ENCODE measurements around the gene GRM5. TPM values are rescaled to one million over a fixed set of nuclear protein-coding genes. Genes with fewer than 3 reads are reported as not detected.

GRM5 gene
- total and polyA plus RNA-seq, 2 donors from 2014 or later = 0.06 to 0.63 TPM

DNA sequence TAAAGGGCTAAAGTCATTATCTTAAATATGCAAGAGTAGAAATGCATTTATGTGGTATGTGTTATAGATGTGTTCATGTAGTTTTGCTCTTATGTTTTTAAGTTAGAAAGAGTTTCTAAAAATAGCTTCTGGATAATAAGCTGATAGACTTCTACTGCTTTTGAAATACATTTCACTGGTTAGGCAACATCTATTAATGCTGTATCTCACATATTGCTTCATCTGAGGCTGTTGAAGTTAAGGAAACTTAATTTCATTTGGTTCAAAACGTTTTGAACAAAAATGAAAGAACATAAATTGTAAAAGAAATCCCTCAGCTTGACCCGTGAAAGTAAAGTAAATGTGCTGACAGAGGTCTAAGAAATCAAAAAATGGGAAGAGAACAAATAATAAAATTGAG is 564.2 kb downstream of the GRM5 start:
- no peak overlapping the region for H3K27ac ChIP-seq (ENCODE audit: low read depth in 2 of 2, low read length in 2 of 2)
- TF ChIP-seq, protein P1, sequence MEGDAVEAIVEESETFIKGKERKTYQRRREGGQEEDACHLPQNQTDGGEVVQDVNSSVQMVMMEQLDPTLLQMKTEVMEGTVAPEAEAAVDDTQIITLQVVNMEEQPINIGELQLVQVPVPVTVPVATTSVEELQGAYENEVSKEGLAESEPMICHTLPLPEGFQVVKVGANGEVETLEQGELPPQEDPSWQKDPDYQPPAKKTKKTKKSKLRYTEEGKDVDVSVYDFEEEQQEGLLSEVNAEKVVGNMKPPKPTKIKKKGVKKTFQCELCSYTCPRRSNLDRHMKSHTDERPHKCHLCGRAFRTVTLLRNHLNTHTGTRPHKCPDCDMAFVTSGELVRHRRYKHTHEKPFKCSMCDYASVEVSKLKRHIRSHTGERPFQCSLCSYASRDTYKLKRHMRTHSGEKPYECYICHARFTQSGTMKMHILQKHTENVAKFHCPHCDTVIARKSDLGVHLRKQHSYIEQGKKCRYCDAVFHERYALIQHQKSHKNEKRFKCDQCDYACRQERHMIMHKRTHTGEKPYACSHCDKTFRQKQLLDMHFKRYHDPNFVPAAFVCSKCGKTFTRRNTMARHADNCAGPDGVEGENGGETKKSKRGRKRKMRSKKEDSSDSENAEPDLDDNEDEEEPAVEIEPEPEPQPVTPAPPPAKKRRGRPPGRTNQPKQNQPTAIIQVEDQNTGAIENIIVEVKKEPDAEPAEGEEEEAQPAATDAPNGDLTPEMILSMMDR (IDR thresholded peaks at IDR 0.05; ENCODE audit: borderline replicate concordance, extremely low read depth, insufficient read depth) = no peak
- no peaks in the 10 kb centered on the region for H3K27me3 ChIP-seq (ENCODE audit: control insufficient read depth, insufficient read depth, low read length)
- no peaks in the 10 kb centered on the region for H3K4me1 ChIP-seq (ENCODE audit: control insufficient read depth in 2 of 3, insufficient read depth in 2 of 3, low read depth in 1 of 3, low read length in 3 of 3)
- no peak overlapping the region for H3K4me3 ChIP-seq (ENCODE audit: low read length in 3 of 3)
- H3K36me3 ChIP-seq (ENCODE audit: control insufficient read depth in 2 of 3, insufficient read depth in 3 of 3, low read length in 3 of 3) = no peaks in the 10 kb centered on the region
- DNase-seq = no peak
- no peak for FAIRE-seq
- no peaks in the 10 kb centered on the region for H3K9me3 ChIP-seq (ENCODE audit: control insufficient read depth in 2 of 3, insufficient read depth in 1 of 3, low read length in 3 of 3)
- intact Hi-C loops (cut with DNase I) = no loop called here
- no peak overlapping the region for H3K9ac ChIP-seq (ENCODE audit: low read length in 3 of 3)

DNA sequence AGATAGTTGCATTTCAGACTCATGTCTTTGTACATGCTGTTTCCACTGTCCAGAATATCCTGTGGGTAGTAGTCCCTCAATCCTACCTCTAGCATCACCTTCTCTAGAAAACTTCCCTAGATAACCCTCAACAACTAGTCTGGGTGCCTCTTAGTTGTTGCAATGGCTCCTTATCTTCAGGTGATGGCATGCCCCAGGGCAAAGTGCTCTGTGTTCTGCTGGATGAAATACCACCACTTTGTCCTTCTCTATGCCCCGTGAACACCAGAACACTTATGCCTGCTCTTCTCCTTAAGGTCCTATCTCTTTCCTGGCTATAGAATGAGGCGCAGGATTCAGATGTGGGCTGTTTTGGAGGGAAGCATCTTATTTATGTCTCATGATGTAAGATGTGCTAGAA is 569.9 kb downstream of the GRM5 start:
- TF ChIP-seq, protein P1 (IDR thresholded peaks at IDR 0.05; ENCODE audit: borderline replicate concordance, extremely low read depth, insufficient read depth) = no peak
- H3K4me1 ChIP-seq (ENCODE audit: control insufficient read depth in 2 of 3, insufficient read depth in 2 of 3, low read depth in 1 of 3, low read length in 3 of 3) = no peaks in the 10 kb centered on the region
- intact Hi-C loops (cut with DNase I) = no loop called here
- H3K9me3 ChIP-seq (ENCODE audit: control insufficient read depth in 2 of 3, insufficient read depth in 1 of 3, low read length in 3 of 3) = no peaks in the 10 kb centered on the region
- H3K27ac ChIP-seq (ENCODE audit: low read depth in 2 of 2, low read length in 2 of 2) = no peak overlapping the region
- no peak overlapping the region for H3K9ac ChIP-seq (ENCODE audit: low read length in 3 of 3)
- no peaks in the 10 kb centered on the region for H3K36me3 ChIP-seq (ENCODE audit: control insufficient read depth in 2 of 3, insufficient read depth in 3 of 3, low read length in 3 of 3)
- FAIRE-seq (no peak), DNase-seq (no peak)
- H3K27me3 ChIP-seq (ENCODE audit: control insufficient read depth, insufficient read depth, low read length) = no peaks in the 10 kb centered on the region
- H3K4me3 ChIP-seq (ENCODE audit: low read length in 3 of 3) = no peak overlapping the region

DNA sequence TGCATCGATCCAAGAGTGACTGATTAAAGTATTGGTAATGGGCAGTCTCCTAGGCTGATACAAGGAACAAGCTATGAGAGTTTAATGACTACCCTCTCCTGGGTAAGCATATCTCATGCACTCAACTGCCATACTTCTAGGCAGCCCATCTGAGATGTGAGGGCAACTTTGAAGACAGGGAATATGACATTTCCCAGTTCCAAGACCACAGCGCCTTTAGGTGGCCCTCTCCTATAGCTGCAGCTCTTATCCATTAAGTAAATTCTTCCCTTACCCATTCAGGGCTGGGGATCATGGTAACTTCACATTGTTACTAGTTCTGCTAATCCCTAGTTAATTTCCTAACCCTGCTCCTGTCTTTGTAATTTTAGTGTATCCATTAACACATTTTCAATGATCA is 570.9 kb downstream of the GRM5 start:
- H3K9me3 ChIP-seq (ENCODE audit: control insufficient read depth in 2 of 3, insufficient read depth in 1 of 3, low read length in 3 of 3) = no peaks in the 10 kb centered on the region
- no peak for DNase-seq
- FAIRE-seq = no peak
- TF ChIP-seq, protein P1 (IDR thresholded peaks at IDR 0.05; ENCODE audit: borderline replicate concordance, extremely low read depth, insufficient read depth) = no peak
- H3K36me3 ChIP-seq (ENCODE audit: control insufficient read depth in 2 of 3, insufficient read depth in 3 of 3, low read length in 3 of 3) = no peaks in the 10 kb centered on the region
- H3K4me1 ChIP-seq (ENCODE audit: control insufficient read depth in 2 of 3, insufficient read depth in 2 of 3, low read depth in 1 of 3, low read length in 3 of 3) = no peaks in the 10 kb centered on the region
- H3K9ac ChIP-seq (ENCODE audit: low read length in 3 of 3) = no peak overlapping the region
- no peaks in the 10 kb centered on the region for H3K27me3 ChIP-seq (ENCODE audit: control insufficient read depth, insufficient read depth, low read length)
- H3K4me3 ChIP-seq (ENCODE audit: low read length in 3 of 3) = no peak overlapping the region
- intact Hi-C loops (cut with DNase I) = no loop called here
- H3K27ac ChIP-seq (ENCODE audit: low read depth in 2 of 2, low read length in 2 of 2) = no peak overlapping the region

DNA sequence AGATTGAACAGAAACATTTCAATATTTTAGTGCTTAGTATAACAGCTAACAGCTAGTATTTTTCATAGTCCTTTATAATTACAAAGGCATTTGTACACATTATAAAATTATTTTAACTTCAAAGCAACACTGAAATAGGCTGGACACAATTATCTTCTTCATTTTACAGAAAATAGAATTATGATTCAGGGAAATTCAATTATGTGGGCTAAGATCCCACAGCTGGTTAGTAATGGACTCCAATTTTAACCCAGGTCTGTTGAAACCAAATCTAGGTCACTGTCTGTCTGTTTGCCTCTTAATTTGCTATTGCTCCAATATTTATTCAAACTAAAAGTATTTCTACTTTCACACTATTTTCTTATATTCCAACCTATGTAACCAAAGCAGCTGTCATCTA is 574.1 kb downstream of the GRM5 start:
- no peak overlapping the region for H3K4me3 ChIP-seq (ENCODE audit: low read length in 3 of 3)
- H3K27ac ChIP-seq (ENCODE audit: low read depth in 2 of 2, low read length in 2 of 2) = no peak overlapping the region
- TF ChIP-seq, protein P1 (IDR thresholded peaks at IDR 0.05; ENCODE audit: borderline replicate concordance, extremely low read depth, insufficient read depth) = no peak
- H3K9me3 ChIP-seq (ENCODE audit: control insufficient read depth in 2 of 3, insufficient read depth in 1 of 3, low read length in 3 of 3) = no peaks in the 10 kb centered on the region
- intact Hi-C loops (cut with DNase I) = no loop called here
- DNase-seq (peak in 1 of 5 donors; percentile 28), FAIRE-seq (no peak)
- H3K4me1 ChIP-seq (ENCODE audit: control insufficient read depth in 2 of 3, insufficient read depth in 2 of 3, low read depth in 1 of 3, low read length in 3 of 3) = no peaks in the 10 kb centered on the region
- no peaks in the 10 kb centered on the region for H3K36me3 ChIP-seq (ENCODE audit: control insufficient read depth in 2 of 3, insufficient read depth in 3 of 3, low read length in 3 of 3)
- H3K9ac ChIP-seq (ENCODE audit: low read length in 3 of 3) = no peak overlapping the region
- no peaks in the 10 kb centered on the region for H3K27me3 ChIP-seq (ENCODE audit: control insufficient read depth, insufficient read depth, low read length)

Data from kidney (tissue), 14 donors.